ENCODE measurements around the gene ATG4B.

DNA sequence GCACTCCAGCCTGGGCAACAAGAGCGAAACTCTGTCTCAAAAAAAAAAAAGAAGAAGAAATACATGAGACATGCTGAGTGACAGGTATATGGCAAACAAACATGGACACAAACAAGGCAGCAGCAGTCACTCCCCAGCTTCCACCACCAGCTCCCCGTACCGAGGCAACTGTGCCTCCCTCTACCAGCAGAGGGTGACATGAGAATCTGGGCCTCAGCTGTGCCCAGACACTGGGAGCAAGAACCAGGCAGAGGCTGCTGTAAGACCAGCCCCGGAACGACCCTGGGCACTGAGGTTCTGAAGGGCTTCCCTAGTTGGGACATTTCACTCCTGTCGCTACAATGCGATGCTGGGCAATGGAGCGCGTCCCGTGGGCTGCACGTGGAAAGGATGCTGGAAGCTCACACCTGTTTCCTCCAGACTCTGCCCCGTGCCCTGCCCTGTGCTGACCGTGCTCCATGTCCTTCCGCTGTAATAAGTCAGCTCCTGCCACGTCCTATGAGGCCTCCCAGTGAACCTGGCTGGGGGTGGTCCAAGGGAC, 41.8 kb upstream of the ATG4B start:
- TF ChIP-seq, protein P1, sequence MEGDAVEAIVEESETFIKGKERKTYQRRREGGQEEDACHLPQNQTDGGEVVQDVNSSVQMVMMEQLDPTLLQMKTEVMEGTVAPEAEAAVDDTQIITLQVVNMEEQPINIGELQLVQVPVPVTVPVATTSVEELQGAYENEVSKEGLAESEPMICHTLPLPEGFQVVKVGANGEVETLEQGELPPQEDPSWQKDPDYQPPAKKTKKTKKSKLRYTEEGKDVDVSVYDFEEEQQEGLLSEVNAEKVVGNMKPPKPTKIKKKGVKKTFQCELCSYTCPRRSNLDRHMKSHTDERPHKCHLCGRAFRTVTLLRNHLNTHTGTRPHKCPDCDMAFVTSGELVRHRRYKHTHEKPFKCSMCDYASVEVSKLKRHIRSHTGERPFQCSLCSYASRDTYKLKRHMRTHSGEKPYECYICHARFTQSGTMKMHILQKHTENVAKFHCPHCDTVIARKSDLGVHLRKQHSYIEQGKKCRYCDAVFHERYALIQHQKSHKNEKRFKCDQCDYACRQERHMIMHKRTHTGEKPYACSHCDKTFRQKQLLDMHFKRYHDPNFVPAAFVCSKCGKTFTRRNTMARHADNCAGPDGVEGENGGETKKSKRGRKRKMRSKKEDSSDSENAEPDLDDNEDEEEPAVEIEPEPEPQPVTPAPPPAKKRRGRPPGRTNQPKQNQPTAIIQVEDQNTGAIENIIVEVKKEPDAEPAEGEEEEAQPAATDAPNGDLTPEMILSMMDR (IDR thresholded peaks at IDR 0.05; ENCODE audit: low read length), result peak; percentile 36; the same call in 1 of the 2 replicates
- no peak for TF ChIP-seq EZH2 (IDR thresholded peaks at IDR 0.05; ENCODE audit: borderline replicate concordance, low read length)
